NB4 (cell line): ENCODE data around the gene EDNRA.

Experiments
- DNase-seq: peaks from one replicate; pipeline ENCODE4 v3.0.0; 2010; ENCODE audit warnings: low read depth
- H3K4me3 ChIP-seq: one replicate; pipeline ENCODE4 v1.5.1; 2011; ENCODE audit warnings: mild to moderate bottlenecking, low read depth, low read length, moderate library complexity
- CTCF ChIP-seq: IDR thresholded peaks from one replicate; pipeline ENCODE4 v1.5.1; 2012; ENCODE audit warnings: low read depth, low read length
- MAX ChIP-seq: IDR thresholded peaks from 2 replicates; pipeline ENCODE4 v1.6.1; 2011; ENCODE audit warnings: low read depth, low read length
- MYC ChIP-seq: IDR thresholded peaks from 2 replicates; pipeline ENCODE4 v1.6.1; 2011; ENCODE audit warnings: low read depth, low read length
- POLR2A ChIP-seq: IDR thresholded peaks from 2 replicates; pipeline ENCODE4 v1.6.1; 2011; ENCODE audit warnings: mild to moderate bottlenecking; ENCODE audit not compliant: insufficient read length; ENCODE audit errors: extremely low read depth

Gene EDNRA

GRCh38 chr4:147560625-147561024, 79.7 kb downstream of the EDNRA start:
- no peak overlapping the region for H3K4me3 ChIP-seq
- no peak for DNase-seq
- no peak for TF ChIP-seq MAX
- no peak for TF ChIP-seq MYC
- TF ChIP-seq POLR2A, result no peak
- no peak for TF ChIP-seq CTCF

GRCh38 chr4:147566762-147567161, 85.9 kb downstream of the EDNRA start:
- TF ChIP-seq POLR2A, result no peak
- TF ChIP-seq CTCF, result no peak
- no peak for TF ChIP-seq MYC
- no peak for TF ChIP-seq MAX
- DNase-seq, result no peak
- no peak overlapping the region for H3K4me3 ChIP-seq

DNA sequence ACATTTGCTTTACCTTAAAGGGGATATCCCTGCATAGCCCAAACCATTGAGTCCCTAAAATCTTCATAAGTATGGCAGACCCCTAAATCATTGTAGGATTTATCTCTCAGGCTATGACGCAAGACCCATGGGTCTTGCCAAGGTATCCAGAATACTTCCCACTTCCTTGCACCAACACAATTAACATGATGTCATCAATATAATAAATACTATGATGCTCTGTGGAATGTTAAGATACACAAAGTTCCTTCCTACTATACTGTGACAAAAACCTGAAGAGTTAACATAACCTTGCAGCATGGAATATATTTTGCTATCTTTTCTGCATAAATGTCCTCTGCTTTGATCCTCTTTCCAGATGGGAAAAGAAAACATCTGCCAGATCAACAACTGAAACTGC, 86.4 kb downstream of the EDNRA start:
- H3K4me3 ChIP-seq, result no peak overlapping the region
- no peak for DNase-seq
- no peak for TF ChIP-seq POLR2A
- no peak for TF ChIP-seq MYC
- TF ChIP-seq MAX, result no peak
- TF ChIP-seq CTCF, result no peak

DNA sequence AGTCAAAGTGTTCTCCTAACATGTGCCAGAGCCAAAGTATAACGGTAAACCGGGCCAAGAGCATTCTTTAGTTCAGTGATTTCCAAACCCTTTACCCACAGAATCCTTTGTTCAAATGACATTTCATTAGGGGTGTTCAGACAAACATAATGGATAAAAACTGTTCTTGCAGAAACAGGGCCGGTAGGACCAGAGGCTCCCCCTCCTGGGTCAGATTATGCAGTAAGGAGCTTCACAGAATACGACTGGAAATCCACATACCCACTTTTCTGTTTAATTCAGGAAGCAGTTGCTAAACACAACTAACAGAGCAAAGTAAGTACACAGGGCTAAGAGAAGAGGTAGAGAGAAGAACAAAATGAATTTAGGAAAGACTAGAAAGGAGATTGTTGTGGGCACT, 89.7 kb downstream of the EDNRA start:
- H3K4me3 ChIP-seq, result no peak overlapping the region
- TF ChIP-seq MAX, result no peak
- TF ChIP-seq CTCF, result no peak
- no peak for TF ChIP-seq POLR2A
- TF ChIP-seq MYC, result no peak
- DNase-seq, result no peak

DNA sequence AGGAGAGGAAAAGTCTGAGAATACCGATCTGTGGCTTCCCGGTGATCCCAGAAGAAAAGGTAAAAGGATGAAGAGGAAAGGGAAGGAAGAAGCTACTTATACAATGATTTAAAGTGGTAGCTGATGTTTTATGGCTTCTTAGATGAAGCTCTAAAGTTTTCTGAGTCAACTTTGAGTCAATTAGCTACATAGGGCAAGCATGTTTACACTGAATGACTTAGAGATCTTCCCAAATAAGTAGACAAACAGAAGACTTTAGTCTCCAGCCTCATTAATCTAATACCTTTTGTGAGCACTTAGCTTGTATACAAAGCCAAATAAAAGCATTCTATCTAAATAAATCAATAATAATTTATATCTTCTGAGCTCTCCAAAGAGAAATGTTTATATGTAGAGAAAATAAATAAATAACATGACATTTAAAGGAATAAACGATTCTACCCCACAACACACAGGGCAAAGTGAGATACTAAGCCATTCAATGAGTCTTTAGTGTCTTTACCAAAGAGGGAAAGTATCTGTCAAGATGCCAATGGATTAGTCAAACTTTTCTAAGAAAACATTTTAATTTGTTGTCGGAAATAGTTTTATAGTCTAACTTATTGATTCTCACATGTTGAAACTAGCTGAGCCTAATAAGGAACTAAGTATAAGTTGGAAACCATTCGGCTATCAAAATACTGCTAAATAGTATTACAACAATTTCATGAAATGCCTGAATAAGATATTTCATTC, 90.3 kb downstream of the EDNRA start:
- no peak overlapping the region for H3K4me3 ChIP-seq
- no peak for TF ChIP-seq POLR2A
- no peak for DNase-seq

- TF ChIP-seq MAX (no peak), MYC (no peak), CTCF (no peak), POLR2A (no peak)
- DNase-seq, result no peak
- no peak overlapping the region for H3K4me3 ChIP-seq
Observed at GRCh38 chr4:147576084-147576483, 95.2 kb downstream of the EDNRA start.
